GM18507 (cell line): ENCODE results near the gene MYH7.
"Not testable (repeated sequence)": the region's sequence is repeated elsewhere in the genome, so short reads cannot be mapped to it uniquely, and the experiment has no call there.

ENCODE experiments used
- DNase-seq: peaks from one replicate; pipeline ENCODE4 v3.0.0; 2011; ENCODE audit warnings: low read depth; ENCODE audit not compliant: insufficient read length; ENCODE audit errors: extremely low spot score
- FAIRE-seq: peaks from 2 replicates; lab custom pipeline; 2011; peaks lifted over from hg19 to GRCh38; lab: Jason Lieb, UNC

The MYH7 gene

DNA sequence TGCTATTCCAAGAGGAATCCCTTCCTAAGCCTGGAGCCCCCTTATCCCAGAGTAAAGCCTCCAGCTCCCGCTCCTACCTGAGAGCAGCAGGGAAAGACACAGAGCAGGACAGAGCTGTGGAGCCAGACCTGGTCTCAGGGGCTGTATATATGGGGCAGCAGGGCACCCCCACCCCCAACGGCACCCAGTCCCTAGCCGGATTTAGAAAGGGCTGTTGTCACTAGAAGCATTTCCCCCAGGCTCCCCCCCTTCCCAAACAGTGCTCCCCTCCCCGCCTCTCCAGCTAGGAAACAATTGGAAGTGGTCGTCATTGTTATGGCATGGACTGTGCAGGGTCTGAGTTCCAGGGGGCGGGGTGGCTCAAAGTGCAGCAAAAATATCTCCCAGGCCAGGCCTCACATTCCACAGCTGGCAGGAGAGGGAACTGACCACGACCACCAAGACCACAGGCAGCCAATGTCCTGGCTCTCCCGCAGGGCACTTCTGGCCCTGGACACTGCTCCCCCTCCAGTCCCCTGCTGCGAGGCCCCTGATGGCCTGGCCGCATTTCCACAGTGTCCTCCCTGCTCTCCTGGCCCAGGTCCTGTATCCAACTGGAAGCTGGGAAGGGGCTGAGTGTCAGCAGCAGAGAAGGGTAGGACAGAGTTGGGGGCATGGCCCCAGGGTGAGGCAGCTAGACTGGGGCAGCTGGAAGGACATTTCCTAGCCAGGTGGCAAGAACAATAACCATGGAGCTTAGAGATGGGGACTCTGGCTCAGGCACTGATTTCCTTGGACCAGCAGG is at the start of gene MYH7:
Gene MYH7, minus strand, starts transcription at position 118 of the 784 bp plus-strand sequence. CDS start 1,928 bp downstream, outside the sequence.
- FAIRE-seq (no peak), DNase-seq (no peak)

GRCh38 chr14:23483236-23483854 is 47.9 kb upstream of the MYH7 start:
- no peak for FAIRE-seq
- no peak for DNase-seq

DNA sequence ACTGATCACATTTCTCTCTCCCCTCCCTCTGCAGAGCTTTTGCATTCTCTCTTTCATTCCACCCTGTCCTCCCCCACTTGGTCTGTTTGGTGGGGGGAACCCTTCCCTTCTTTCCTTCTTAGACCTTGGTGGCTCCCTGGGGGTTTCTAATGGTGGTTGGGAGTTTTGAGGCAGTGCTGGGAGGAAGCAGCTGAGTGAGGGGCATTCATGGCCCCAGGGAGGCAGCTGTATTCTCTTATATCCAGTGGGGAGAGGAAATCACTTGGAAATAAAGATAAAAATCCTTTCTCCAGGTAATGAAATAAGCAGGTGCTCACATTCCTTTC is 47.3 kb upstream of the MYH7 start:
- DNase-seq (no peak), FAIRE-seq (no peak)

- no peak for FAIRE-seq
- DNase-seq: no peak
These were observed 46.7 kb upstream of the MYH7 start for GRCh38 chr14:23481979-23482822.

DNA sequence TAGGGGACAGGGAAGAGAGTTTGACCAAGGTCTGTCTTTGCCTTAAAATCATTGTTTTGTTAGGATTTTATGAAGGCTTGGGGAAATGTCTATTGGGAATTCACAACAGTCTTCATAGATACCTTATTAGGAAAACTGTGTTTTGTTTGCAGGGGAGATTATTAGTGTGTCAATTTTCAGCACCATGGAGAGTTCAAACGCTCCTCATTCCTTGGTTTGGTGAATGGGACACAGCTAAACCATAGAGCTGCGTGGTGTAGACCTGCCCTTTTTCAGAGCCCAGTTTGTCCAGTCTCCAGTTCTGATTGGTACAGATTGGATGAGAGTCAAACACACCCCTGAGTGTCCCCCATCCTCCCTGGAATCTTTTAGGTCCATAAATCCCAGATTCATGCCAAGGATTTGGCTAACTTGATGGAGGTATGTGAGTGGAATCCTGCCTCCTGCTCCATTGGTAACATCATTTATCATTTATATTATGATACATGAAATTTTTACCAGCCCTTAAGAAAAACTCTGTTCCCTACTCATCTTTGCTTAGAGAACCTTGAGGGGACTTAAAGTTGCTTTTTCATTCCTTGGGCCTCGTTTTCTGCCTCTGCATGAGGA is 46.0 kb upstream of the MYH7 start:
- DNase-seq (no peak), FAIRE-seq (no peak)

DNA sequence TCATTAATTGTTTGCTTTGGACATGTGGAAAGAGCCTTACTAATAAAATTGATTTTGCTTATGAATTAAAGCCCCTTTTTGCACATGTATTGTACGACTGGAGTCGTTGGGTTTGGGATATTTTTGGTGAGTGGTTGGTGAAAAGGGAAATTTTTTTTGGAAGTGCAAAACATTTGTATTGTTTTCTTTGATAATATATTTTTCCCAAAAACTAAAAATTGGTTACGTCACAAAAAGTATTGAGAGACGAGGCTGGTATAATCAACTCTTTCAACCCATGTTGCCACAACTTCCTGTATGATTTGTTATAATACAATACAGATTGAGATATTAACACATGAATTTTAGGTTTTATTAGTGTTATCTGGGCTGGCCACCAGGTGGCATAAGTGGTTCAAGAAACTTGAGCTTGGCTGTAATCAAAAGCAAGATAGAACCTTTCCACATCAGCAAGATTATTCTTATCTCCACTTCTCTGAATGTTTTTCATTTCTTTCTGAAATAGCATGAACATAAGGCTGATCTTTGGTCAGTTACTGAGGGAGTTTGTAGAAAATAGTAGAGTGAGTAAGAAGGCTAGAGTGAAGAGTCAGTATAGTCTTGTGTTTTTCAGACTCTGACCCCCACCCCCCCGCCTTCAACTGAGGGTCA is 42.8 kb upstream of the MYH7 start:
- DNase-seq: no peak
- FAIRE-seq: peak; percentile 73

- no peak for FAIRE-seq
- no peak for DNase-seq
These were observed 35.5 kb upstream of the MYH7 start for GRCh38 chr14:23470947-23471346.

DNA sequence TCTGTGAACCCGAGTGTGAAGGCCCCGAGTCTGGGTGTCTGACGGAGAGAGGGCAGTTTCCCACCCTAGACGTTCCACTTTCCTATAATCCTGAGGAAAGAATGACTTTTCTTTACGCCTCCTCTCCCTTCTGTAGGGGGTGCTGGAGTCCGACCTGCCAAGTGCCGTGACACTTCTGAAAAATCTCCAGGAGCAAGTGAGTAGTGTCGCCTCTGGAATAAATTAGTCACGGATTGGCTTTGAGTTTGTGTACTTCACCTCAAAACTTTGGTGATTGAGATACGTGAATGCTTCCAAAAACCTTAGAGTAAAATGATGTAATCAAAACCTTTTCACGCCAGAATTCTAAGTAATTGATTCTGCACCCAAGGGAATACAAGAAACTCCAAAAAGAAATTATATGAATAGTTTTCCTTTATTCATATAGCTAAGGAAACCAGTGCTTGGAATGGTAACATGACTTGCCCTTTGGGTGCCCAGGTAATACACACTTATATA is 34.5 kb upstream of the MYH7 start:
- FAIRE-seq (no peak), DNase-seq (no peak)

GRCh38 chr14:23469127-23469905 is 33.9 kb upstream of the MYH7 start, which contains the start of gene NGDN:
Gene NGDN (plus strand): TSS chr14:23469703. CDS start chr14:23469716, 13 bp downstream.
- peak; percentile 88 for DNase-seq
- FAIRE-seq: peak; percentile 99

DNA sequence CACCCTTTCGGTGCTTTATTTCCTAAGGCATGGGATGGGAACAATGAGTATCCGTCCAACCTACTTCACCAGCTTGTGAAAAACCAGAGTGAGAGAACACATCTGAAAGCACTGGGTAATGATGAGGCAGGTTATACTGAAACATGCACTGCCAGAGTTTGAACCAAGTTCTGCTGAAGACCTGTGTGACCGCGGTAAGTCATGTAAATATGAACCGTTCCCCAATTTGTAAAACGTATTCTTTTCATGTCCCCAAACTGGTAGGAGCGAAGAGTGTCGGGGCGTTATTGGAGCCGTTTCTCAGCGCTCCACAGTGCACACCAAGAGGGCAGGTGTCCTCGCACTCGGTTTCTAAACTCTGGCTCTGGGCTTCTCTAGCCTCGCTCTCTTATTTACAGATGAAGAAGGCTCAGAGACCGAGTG is 33.3 kb upstream of the MYH7 start:
- DNase-seq: no peak
- FAIRE-seq: no peak

GRCh38 chr14:23465261-23465660 is 29.8 kb upstream of the MYH7 start:
- no peak for FAIRE-seq
- DNase-seq: no peak

DNA sequence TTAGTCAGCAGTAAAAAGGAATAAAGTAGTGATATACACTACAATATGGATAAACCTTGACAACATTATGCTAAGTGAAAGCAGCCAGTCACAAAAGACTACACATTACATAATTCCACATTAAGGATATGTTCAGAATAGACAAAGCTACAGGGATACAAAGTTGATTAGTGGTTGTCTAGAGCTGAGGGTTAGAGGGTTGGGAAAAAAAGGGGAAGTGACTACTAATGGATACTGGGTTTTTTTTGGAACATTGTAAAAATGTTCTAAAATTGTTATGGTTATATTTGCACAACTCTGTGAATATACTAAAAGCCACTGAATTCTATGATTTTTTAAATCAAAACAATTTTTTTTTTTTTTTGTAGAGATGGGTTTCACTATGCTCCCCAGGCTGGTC is 29.2 kb upstream of the MYH7 start:
- DNase-seq (no peak), FAIRE-seq (no peak)

DNA sequence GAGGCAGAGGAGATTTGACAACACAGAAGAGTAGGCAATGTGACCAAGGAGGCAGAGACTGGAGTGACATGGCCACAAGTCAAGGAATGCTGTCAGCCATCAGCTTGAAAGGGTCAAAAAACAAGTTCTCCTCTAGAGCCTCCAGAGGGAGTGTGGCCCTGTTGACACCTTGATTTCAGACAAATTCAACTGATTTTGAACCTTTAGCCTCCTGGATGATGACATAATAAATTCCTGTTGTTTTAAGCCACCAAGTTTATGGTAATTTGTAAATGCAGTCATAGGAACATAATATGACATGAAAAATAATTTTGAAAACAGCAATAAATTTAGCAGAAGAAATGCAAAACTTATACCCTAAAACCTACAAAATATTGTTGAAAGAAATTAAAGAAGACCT is 25.5 kb upstream of the MYH7 start:
- FAIRE-seq (no peak), DNase-seq (no peak)

DNA sequence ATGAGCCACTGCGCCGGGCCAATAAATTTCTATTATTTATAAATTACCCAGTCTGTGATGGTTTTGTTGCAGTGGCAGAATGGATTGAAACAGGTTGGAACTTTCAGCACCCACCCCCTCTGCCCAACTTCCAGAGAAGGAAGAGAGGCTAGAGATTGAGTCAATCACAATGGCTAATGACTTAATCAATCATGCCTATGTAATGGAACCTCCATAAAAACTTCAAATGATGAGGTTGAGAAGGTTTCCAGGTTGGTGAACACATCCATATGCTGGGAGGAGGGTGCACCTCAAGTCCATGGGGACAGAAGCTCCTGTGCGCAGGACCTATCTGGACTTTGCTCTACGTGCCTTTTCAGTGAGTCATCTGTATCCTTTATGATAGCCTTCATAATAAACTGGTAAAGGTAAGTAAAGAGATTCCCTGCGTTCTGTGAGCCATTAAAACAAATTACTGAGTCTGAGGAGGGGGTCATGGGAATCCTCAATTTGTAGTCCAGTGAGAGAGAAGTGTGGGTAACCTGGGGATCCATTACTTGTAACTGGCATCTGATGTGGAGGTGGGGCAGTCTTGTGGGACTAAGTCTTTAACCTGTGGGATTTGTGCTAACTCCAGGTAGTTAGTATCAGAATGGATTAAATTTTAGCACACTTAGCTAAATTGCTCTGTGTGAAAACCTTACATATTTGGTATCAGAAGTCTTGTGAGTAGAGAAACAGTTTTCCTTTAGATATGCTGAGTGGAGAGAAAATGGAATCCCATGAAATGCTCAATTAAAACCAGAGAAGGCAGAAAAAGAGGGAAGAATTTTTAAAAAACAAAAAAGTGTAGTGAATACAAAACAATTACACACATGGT is 22.4 kb upstream of the MYH7 start:
- FAIRE-seq: no peak
- DNase-seq: no peak

DNA sequence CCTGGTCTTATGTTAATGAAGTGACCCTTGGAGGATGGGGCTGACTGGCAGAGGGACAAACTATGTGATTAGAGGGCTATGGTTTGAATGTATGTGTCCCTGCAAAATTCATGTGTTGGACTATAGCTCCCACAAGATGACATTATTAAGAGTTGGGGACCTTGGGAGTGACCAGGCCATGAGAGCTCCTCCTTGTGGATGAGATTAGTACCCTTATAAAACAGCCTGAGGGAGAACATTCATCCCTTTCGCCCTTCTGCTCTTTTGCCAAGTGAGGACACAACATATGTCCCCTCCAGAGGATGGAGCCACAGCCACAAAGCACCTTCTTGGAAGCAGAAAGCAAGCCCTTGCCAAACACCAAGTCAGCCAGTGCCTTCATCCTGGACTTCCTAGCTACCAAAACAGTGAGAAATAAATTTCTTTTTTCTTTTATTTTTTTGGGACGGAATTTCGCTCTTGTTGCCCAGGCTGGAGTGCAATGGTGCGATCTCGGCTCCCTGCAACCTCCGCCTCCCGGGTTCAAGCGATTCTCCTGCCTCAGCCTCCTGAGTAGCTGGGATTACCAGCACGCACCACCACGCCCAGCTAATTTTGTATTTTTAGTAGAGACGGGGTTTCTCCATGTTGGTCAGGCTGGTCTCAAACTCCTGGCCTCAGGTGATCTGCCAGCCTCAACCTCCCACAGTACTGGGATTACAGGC is 21.6 kb upstream of the MYH7 start:
- not testable (repeated sequence) for DNase-seq

GRCh38 chr14:23454445-23454856 is 19.0 kb upstream of the MYH7 start:
- FAIRE-seq (no peak), DNase-seq (no peak)

More for the DNA sequence above, 21.6 kb upstream of the MYH7 start:
- not testable (repeated sequence) for FAIRE-seq

- FAIRE-seq (no peak), DNase-seq (no peak)
These were observed 16.8 kb upstream of the MYH7 start for GRCh38 chr14:23452237-23452636.
